Smooth muscle cell of the brain vasculature (primary cell): Measurements from ENCODE around the gene HIVEP3.

Source experiments
- DNase-seq: peaks from one replicate; pipeline ENCODE4 v3.0.0-alpha.2; 2012; ENCODE audit warnings: low read depth, low spot score

Gene HIVEP3

DNA sequence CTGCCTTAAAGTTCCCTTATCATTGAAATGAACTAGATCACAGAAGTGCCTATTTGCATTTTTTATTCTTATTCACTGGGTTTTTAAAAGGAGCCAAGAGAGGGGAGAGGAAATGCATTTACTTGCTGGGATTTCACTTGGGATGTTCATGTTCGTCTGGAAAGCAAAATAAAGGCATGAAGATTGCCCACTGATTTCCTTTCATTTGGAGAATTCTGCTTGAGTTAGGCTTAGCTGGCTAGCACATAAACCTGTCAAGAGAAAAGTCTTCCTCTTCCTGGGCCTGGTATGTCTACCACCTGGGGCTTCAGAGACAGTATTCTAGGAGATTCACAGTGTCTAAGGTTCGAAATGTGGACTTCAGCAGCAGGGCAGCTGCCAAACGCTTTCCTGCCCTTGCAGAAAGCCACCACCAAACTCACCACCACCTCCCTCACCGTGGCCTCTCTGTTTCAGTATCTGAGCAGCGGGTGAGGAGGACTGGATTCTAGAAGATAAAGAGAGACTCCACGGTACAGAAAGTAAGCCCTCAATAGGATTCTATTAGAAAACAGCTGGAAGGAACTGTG, 44.5 kb downstream of the HIVEP3 start:
- no peak for DNase-seq

DNA sequence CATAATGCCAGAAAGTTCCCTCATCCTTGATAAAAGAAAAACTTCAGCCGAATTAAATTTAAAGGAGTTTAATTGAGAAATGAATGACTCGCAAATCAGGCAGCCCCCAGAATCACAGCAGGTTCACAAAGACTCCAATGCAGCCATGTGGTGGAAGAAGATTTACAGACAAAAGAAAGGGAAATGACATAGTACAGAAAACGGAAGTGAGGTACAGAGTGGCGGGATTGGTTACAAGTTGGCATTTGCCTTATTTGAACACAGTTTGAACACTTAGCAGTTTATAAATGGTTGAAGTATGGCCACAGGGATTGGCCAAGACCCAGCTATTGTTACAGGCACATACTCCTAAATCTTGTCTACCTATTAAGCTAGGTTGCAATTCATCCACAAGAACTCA, 46.6 kb downstream of the HIVEP3 start:
- DNase-seq: no peak

DNA sequence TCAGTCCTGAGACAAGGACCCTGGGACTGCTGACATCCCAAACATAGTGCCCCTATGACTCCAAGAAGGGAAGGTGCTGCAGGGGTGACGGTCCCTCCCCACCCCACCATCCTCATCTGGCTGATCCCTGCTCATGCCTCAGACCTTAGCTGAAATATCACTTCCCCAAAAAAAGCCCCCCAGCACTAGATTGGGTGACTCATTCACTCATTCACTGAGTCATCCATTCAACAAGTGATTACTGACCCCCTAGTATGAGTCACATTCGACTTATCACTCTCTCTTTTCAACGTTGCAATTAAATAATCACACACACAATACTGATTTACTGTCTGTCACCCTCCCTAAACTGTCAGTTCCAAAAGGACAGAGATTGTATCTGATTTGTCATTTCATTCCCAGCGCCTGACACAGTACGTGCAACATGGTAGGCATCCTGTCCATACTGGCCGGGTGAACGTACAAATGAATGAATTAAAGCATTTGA, 48.6 kb downstream of the HIVEP3 start:
- no peak for DNase-seq

DNA sequence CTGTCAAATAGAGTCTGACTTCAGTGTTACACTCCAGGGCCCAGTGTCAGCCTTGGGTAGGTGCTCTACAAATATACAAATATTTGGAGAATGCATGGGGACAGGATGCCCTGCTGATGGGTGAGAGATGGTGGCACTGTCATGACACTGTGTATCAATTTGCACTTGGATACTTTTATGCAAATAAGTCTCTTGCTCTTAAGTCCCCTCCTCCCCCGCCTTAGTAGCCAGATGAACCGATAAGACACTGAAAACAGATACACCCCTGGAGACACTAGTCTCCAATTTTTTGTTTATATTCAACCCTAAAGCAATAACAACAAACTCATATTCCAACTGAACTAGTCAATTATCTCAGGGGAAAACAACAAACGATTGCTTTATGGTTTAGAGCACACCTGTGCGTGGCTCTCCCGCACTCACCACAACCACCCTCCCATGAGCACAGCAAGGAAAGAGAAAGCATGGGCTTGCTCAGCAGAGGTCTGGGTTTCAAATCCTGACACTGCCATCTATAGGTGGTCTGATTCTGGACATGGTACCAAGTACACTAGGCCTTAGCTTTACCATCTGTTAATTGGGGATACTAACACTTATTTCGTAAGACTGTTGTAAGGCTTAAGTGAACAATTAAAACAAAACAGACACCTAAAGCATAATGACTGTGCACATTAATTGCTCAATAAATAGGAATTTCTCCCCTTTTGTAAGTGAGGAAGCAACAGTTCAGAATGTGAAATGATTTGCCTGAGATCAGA, 50.3 kb downstream of the HIVEP3 start:
- DNase-seq: no peak

DNA sequence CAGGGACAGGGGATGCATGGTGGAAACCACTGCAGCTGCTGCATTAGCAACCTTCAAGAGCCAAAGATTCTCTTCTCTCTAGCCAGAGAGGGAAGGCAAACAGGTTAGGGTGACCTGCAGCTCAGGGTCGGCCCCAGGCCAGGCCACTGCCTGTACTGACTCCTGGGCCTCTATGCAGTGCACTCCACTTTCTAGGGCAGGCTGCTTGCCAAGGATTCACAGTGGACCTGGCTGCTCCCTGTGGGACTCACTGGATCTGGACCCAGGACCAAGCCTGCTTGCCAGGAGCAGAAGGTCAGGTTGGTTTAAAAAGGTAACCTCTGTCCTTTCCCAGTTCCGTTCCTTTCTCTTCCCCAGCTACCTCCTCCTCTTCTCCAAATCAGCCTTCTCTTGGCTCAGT, 52.4 kb downstream of the HIVEP3 start:
- DNase-seq: no peak

DNA sequence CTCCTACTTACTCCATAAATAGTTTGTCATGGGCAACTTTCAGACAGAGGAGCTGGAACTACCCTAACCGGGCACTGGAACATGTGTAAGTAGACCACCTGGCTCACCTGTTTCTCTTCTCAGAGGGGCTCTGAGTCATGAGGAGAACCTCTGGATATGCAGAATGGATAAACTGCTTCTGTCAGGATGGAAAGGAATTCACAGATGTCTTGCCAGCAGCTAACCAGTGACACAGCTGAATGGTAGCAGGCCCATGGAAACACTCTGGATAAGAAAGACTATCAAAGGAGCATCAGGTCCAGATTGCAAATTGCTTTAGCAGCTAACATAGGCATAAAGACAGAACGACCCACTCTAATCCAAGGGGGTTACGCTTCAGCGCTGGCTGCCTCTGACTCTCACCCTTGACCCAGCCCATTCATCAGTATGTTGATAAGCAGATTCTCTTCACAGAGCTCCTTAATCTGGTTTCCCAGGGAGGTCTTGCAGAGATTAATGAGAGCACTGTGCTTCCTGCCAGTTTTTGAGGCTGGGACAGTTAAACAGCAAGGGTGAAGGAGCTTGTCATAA, 54.2 kb downstream of the HIVEP3 start:
- no peak for DNase-seq

DNA sequence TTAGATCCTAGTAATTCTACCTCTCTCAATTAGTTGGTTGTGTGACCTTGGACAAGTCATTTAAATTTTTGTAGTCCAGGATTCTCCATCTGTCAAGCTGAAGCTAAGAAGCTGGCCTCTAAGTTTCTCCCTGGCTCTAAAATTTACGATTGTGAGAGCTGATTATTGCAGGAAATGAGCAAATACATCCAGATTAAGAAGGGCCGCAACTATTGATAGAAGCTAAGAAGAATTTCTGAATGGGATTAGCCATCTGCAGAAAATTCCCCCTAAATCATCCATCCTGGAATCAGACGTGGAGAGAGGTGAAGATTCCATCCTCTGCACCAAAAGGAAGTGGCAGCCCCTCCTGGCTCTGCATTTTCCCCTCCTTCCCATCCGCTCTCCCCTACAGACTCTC, 55.0 kb downstream of the HIVEP3 start:
- no peak for DNase-seq

DNA sequence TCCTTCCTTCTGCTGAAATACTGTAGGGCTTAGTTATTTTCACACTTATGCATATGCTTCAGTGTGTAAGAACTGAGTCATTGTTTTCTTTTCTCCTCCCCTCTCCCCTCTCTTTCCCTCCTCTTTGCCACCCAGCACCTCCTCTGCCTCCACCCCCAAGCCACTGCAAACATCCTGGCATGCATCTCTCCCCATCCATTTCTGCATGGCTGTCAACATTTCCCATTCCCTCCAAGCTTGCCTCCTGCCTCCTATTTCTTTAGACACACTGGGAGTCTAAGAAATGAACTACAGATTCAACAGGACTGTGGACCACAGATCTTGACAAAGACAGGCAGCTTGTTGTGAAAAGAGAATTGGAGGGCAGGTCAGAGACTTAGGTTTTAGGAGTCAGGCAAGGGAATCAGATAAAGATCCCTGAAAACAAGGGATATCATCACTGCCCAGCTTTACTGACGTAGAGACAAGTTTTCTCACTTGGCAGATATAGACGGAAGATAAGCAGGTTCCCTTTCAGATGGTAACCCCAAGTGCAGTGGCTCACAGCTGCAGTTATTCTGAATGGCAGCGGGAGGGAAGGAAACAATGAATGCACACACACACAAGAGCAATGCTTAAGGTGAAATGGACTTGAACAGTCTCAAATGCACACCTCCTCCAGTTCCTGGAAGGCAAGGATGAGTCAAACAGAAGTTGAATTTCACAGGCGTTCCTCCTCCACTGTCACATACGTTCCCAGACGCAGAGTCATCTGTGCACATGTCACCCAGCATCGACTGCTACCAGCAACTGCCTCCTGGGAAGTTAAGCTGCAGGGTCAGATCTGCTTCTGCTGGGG, 56.1 kb downstream of the HIVEP3 start:
- no peak for DNase-seq

DNA sequence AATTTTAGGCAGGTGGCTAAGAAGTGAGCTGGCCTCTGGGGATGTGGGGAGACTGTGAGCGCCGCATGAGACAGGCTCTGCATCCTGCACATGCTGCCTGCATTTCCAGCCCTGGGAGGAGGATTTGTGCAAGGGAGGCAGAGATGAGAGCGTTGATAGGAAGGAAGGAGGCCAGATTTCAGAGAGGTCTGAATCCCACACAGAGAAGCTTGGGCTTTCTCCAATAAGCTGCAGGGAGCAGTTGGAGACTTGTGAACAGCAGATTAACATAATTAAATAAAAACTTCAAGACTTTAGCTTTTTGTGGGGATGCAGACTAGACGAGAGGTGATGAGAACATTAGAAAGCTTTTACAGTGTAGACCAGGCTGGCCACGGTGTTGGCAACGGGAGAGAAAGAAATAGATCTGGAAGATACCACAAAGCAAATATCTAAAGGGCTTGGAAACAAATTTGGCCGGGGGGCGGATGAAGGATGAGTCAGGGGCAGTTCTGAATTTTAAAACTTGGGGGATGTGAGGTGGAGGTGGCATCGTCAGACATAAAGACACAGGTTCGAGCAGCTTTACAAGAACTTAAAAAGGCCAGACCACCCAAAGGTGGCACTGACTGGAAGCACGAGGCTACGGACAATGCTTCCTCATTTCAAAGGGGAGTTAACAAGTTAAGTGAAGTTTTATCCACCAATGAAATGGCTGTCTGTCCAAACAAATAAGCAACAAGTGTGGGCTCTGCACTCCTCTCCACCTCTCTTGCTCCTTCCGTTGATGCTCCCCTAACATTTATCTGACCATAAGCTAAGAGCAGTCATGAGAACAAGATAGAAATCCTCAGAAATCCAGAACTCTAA, 57.0 kb downstream of the HIVEP3 start:
- no peak for DNase-seq

DNA sequence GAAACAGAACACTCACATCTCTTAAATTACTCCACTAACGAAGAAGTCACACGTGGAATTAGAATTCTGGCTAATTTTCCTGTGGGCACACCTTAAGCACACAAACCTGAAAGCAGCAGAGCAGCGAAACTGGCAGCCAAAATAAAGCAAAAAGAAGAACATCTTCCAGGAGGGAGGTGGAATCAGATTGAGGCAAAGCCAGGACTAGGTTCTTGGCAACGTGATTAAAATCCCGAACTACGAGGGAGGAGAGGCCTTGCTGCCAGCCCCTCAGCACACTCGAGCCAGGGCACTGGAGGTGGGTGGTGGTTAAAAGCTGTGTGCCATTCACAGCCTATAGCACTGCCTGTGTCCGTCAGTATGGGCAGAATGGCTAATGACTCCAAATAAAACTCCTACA, 58.0 kb downstream of the HIVEP3 start:
- DNase-seq: no peak

DNA sequence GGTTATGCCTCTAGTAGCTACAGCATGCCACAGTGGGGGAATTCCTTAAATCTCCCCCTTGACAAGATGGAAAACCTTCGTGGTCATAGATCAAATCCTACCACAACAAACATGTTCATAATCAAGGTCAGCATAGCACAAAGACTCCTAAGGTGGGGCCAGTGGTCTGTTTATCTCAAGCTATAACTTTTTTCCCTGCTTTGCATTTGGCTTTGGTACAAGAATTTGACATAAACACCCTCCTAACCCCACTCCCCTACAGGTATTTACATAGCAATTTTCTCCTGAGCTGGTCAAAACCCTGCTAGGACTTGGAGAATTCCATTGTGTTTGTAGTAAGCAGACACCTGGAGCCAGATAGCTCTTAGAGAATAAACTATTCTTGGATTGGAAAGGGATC, 58.5 kb downstream of the HIVEP3 start:
- DNase-seq: no peak

DNA sequence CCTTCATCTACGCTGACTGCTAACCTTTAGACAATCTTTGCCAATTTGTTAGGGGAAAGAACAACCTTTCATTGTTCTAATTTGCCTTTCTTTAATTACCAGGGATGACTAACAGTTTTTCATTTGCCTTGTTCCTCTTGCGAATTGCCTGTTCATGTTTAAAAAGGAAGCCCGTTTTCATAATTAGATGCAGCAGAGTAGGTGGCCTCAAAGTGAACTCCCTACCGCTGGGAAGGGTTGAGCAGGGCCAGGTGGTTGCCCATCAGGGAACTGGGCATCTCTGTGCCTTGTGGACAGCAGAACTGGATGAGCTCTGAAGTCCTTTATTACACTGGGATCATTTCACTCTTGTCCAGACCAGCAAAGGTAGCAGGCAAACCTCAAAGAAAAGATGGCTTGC, 59.0 kb downstream of the HIVEP3 start:
- DNase-seq: no peak

DNA sequence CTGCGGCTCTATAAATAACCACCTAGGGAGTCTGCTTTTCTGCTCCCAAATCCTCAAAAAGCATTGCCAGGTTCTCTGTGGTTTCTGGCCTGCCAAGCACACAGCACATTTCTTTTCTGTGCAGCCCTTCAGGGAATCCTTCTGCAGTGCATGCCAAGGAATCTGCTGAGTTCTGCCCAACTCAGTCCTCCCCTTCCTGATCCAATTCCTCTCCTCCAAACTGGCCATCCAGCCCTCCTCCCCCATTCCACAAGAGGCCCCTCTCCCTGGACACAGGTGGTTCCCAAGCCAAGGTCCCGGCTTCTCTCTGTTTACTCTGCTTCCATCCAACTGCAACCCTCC, 61.8 kb downstream of the HIVEP3 start:
- DNase-seq: peak; percentile 76

DNA sequence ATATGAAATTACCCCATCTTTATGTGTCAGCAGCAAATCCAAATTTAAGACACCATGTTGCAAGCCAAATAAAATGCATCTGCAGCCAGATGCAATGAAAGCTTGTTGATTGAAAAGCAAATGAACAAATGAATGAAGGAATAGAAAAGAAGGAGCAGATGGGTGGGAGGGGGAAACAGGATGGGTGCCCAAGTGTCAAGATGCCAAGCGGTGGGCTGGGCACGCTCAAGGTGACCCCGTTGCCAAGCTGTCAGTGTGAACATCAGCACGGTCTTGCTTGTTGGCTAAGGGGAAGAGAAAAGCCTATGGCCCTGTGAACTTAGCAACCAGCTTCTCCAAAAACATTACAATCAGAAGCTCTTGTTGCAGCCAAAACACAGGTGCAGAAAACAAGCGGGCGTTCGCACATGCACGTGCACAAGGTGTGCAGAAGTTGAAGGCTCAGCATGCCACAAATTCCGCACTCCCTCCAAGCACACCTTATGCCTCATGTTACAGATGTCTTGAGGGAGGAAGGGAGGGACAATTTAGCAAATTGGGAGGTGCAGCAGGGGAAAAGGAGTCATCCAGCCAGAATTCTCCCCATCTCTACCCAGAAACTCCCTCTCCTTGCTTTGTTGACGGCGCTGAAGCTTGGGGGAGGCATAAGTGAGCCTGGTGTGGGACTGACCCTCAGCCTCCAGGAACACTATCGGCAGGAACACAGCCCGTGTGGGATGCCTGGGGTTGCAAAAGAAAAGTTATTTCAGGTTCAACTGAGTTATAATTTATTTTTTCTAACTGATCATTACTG, 62.4 kb downstream of the HIVEP3 start:
- no peak for DNase-seq

DNA sequence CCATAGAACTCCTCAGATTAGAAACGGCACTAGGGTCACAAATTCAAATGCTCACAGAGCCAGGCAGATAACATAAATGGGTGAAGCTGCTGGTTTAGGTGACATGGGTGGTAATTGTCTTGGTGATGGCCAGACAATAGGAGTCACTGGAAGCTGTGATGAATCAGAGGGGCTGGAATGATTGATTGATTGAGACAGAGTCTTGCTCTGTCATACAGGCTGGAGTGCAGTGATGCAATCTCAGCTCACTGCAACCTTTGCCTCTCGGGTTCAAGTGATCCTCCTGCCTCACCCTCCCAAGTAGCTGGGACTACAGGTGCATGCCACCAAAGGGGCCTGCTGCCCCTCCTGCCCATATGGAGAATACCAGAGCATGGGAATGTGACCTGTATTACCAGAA, 63.0 kb downstream of the HIVEP3 start:
- no peak for DNase-seq

DNA sequence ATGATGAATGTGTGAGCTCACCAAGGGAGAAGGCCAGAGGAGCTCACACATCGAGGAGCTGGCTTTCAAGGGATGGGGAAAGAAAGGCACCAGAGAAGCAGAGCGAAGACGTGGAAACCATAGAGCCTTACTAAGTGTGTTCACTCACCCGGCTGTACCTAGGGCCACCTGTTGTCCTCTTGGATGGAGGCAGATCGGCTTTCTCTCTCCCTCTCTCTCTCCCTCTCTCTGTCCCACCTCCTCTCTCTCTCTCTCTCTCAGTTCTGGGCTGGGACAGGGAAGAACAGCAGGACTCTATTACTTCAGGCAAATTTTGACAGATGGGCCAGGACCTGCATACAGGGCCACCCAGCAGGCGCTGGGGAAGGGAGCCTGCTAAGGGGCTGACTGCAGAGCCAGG, 64.8 kb downstream of the HIVEP3 start:
- DNase-seq: no peak

DNA sequence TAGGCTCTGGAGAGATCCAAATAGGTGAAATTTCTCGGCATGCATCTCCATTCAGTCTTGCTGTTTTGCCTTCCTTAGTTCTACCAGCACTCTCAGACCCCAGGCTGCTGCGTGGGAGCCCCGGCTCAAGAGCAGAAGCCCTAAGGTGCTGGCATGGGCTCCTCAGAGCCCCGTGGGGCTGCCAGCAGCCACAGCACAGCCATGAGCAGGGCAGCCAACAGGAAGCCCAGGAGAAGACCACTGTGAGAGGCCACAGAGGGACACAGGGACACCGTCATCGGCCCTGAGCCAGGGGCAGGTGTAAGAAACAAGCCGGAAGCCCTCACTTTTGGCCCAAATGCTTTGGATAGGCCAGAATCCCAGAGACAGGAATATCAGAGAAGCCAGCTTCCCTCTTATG, 66.6 kb downstream of the HIVEP3 start:
- DNase-seq: no peak

DNA sequence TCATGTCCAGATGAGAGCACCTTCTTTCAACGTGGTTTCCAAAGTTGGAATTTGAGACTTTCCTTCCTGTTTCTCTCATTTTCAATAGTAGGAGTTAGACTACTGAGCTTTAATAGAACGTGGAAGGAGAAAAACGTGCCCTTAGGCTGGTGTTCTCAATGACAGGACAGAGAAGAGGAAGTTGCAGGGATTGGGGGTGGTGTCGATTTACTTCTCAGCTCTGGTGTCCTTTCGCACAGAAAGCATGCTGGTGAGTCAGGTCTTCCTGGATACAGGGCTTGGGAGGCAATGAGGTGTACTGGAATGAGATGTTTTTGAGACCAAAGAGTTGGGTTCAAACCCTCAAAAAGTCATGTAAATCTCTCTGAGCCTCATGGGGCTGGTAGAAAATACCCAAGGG, 67.1 kb downstream of the HIVEP3 start:
- no peak for DNase-seq

DNA sequence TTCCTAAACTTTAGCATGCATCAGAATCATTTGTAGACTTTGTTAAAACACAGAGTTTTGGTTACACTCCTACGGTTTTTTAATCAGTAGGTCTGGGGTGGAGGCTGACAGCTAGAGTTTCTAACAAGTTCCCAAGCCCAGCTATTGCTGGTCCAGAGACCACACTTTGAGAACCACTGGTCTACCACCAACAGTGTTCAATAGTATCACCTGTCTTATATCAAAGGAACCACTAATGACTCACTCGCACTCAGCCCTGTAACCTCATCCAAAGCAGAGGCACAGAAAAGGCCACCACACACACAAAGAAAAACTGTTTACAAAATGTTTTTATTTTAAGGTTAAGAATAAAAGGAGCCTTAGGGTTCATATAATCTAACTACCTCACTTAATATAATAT, 68.7 kb downstream of the HIVEP3 start:
- DNase-seq: no peak

DNA sequence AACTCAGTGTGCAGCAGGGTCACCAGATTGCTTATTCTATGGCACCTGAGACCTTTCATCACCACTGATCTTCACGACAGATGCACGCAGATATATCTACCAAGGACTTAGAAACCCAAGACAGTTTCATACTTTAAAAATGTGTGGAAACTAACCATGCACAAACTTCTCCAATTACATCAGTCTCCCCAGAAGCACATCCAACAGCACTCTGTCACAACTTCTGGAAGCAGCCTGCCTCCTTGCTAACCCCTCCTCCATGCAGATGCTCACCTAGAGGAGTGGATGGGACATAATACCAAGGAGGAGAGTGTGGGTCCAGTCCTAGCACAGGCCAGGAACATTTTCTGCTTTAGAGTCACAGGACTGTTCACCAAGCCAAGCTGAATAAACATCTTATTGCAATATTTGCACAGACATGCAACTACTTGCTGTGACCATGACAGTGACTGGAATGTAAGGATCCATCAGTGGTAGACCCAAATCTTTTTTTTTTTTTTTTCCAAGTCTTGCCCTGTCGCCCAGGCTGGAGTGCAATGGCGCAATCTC, 69.4 kb downstream of the HIVEP3 start:
- DNase-seq: no peak
